K562 (cell line): ENCODE measurements around the gene GALNT7. TPM values are rescaled to one million over a fixed set of nuclear protein-coding genes. Genes with fewer than 3 reads are reported as not detected.

ENCODE experiments used
- ATAC-seq: fragments of 200-7000 bp; cut with Tn5 transposase; 3 replicates; pipeline ENCODE4 v1.9.1; 2020; ENCODE audit warnings: moderate library complexity
- BruUV-seq: library from RNA; stranded (reverse); fragments of 400-500 nt; replicated peaks from 2 replicates; lab custom pipeline; 2021; lab: Mats Ljungman, UMichigan
- CTCF ChIA-PET: fragments of 300-600 bp; formaldehyde crosslinking; extraction: SDS; loops from one replicate; lab custom pipeline; 2021; ENCODE audit warnings: low intra/inter-chr PET ratio; lab: Yijun Ruan, JAX
- POLR2A ChIA-PET: fragments of 300-600, 350-650 bp; sonication (Branson Sonifier 250); formaldehyde crosslinking; extraction: SDS; loops from one replicate; lab custom pipeline; 2021; ENCODE audit warnings: antibody characterized with exemption, inconsistent platforms; lab: Yijun Ruan, JAX
- DNase-seq, 4 experiments: peaks; one replicate each; pipeline versions ENCODE4 v3.0.0 to v3.0.0-alpha.2; 2011 to 2018; ENCODE audit warnings: low spot score in 3 of 4, mixed read lengths in 3 of 4; ENCODE audit errors: extremely low read depth in 1 of 4
- FAIRE-seq: peaks from 2 replicates; lab custom pipeline; 2011; peaks lifted over from hg19 to GRCh38; lab: Jason Lieb, UNC
- H2AFZ ChIP-seq: 2 replicates; pipeline ENCODE4 v1.6.0; 2011; ENCODE audit warnings: low read depth, low read length, control low read depth, inconsistent platforms
- H3K27ac ChIP-seq: fragments of 200-600 bp; 3 replicates; pipeline ENCODE4 v1.8.0; 2011; ENCODE audit warnings: low read depth, mild to moderate bottlenecking, control low read depth, inconsistent platforms, low read length, moderate library complexity, mixed read lengths; ENCODE audit errors: extremely low read depth
- H3K27me3 ChIP-seq, 2 experiments: fragments of 300-600 bp in 1 of 2; 2 replicates in 1 of 2; 3 replicates in 1 of 2; pipeline versions ENCODE4 v1.6.0 to v1.8.0; 2011; ENCODE audit warnings: inconsistent platforms in 2 of 2, low read length in 2 of 2, mild to moderate bottlenecking in 1 of 2, mixed read lengths in 1 of 2, moderate library complexity in 1 of 2; ENCODE audit not compliant: control insufficient read depth in 2 of 2, insufficient read depth in 2 of 2
- H3K36me3 ChIP-seq: fragments of 300-600 bp; 3 replicates; pipeline ENCODE4 v1.8.0; 2011; ENCODE audit warnings: mild to moderate bottlenecking, low read length, inconsistent platforms; ENCODE audit not compliant: control insufficient read depth, insufficient read depth
- H3K4me1 ChIP-seq, 2 experiments: fragments of 200-600 bp in 1 of 2; replicated peaks in 1 of 2; 2 replicates in 1 of 2; 3 replicates in 1 of 2; pipeline versions ENCODE4 v1.5.1 to v1.8.0; 2011; ENCODE audit warnings: inconsistent platforms in 2 of 2, low read length in 2 of 2, mild to moderate bottlenecking in 1 of 2, mixed read lengths in 1 of 2, moderate library complexity in 1 of 2; ENCODE audit not compliant: control insufficient read depth in 2 of 2, insufficient read depth in 2 of 2
- H3K4me2 ChIP-seq: 2 replicates; pipeline ENCODE4 v1.6.1; 2011; ENCODE audit warnings: low read length, control low read depth, inconsistent platforms, mixed read lengths; ENCODE audit not compliant: insufficient read depth
- H3K4me3 ChIP-seq: fragments of 200-600 bp; sonication (generic), shearing (Covaris generic); 2 replicates; pipeline ENCODE4 v1.5.1; 2016; ENCODE audit warnings: control low read depth, inconsistent platforms
- H3K79me2 ChIP-seq: fragments of 200-600 bp; 3 replicates; pipeline ENCODE4 v1.8.0; 2011; ENCODE audit warnings: low read length, inconsistent platforms; ENCODE audit not compliant: control insufficient read depth, insufficient read depth
- H3K9ac ChIP-seq, 2 experiments: 2 replicates each; pipeline versions ENCODE4 v1.6.0 to v1.6.1; 2011; ENCODE audit warnings: low read depth in 2 of 2, low read length in 2 of 2, control low read depth in 1 of 2, inconsistent platforms in 1 of 2, mild to moderate bottlenecking in 1 of 2, mixed read lengths in 1 of 2; ENCODE audit not compliant: insufficient read depth in 1 of 2
- H3K9me1 ChIP-seq: one replicate; pipeline ENCODE4 v1.6.0; 2011; ENCODE audit warnings: inconsistent platforms, mild to moderate bottlenecking, low read length, moderate library complexity; ENCODE audit not compliant: control insufficient read depth, insufficient read depth
- H3K9me3 ChIP-seq: replicated peaks from 2 replicates; pipeline ENCODE4 v1.5.1; 2011; ENCODE audit warnings: low read depth, low read length, inconsistent platforms; ENCODE audit not compliant: control insufficient read depth, insufficient read depth
- H4K20me1 ChIP-seq: replicated peaks from 2 replicates; pipeline ENCODE4 v1.6.1; 2011; ENCODE audit warnings: low read length, inconsistent platforms, mixed read lengths; ENCODE audit not compliant: control insufficient read depth, insufficient read depth
- ADNP ChIP-seq: fragments of 200-800 bp; sonication (Bioruptor generic); IDR thresholded peaks from 2 replicates; pipeline ENCODE4 v1.6.1; 2016; ENCODE audit warnings: missing genetic modification characterization, missing compliant biosample characterization
- BRD9 ChIP-seq: fragments of 450-650 bp; IDR thresholded peaks from 2 replicates; pipeline ENCODE4 v1.6.1; 2018; ENCODE audit warnings: low read depth; ENCODE audit not compliant: partially characterized antibody
- COPS2 ChIP-seq: fragments of 450-650 bp; conservative IDR thresholded peaks from 2 replicates; pipeline ENCODE4 v1.6.1; 2016; ENCODE audit warnings: mild to moderate bottlenecking, moderate library complexity
- DNMT1 ChIP-seq: fragments of 450-650 bp; IDR thresholded peaks from 2 replicates; pipeline ENCODE4 v1.6.1; 2016; ENCODE audit warnings: antibody characterized with exemption, mild to moderate bottlenecking
- ELF2 ChIP-seq: fragments of 250-450 bp; sonication (Bioruptor Pico); IDR thresholded peaks from 2 replicates; pipeline ENCODE4 v1.5.0; 2021; ENCODE audit warnings: mild to moderate bottlenecking
- EZH2 ChIP-seq: IDR thresholded peaks from 2 replicates; pipeline ENCODE4 v1.6.1; 2012; ENCODE audit warnings: low read depth, mild to moderate bottlenecking, inconsistent platforms, low read length, borderline replicate concordance
- FOXJ2 ChIP-seq: fragments of 200-800 bp; sonication (Bioruptor generic); IDR thresholded peaks from 2 replicates; pipeline ENCODE4 v1.6.1; 2016; ENCODE audit warnings: missing genetic modification characterization, missing compliant biosample characterization
- GATAD2B ChIP-seq: fragments of 450-650 bp; IDR thresholded peaks from 2 replicates; pipeline ENCODE4 v1.6.1; 2017; ENCODE audit warnings: mild to moderate bottlenecking, borderline replicate concordance
- HDGF ChIP-seq: fragments of 450-650 bp; IDR thresholded peaks from 2 replicates; pipeline ENCODE4 v1.6.1; 2016
- JUNB ChIP-seq: fragments of 450-650 bp; formaldehyde crosslinking; conservative IDR thresholded peaks from 2 replicates; pipeline ENCODE4 v1.4.0; 2020; ENCODE audit warnings: mild to moderate bottlenecking
- JUND ChIP-seq, 2 experiments: IDR thresholded peaks; 2 replicates in 1 of 2; 3 replicates in 1 of 2; pipeline ENCODE4 v1.6.1; 2011; ENCODE audit warnings: borderline replicate concordance in 2 of 2, low read depth in 2 of 2, low read length in 2 of 2, improper control_type of control experiment in 1 of 2, missing biosample characterization in 1 of 2, missing genetic modification characterization in 1 of 2, missing genetic modification reagents in 1 of 2
- KHSRP ChIP-seq: fragments of 450-650 bp; IDR thresholded peaks from 2 replicates; pipeline ENCODE4 v1.6.1; 2017
- MBD2 ChIP-seq: sonication (generic); IDR thresholded peaks from 2 replicates; pipeline ENCODE4 v1.6.1; 2016; ENCODE audit warnings: low read depth, borderline replicate concordance
- MCM2 ChIP-seq: fragments of 450-650 bp; IDR thresholded peaks from 2 replicates; pipeline ENCODE4 v1.6.1; 2017; ENCODE audit warnings: low read depth, mild to moderate bottlenecking
- MCM5 ChIP-seq: fragments of 450-650 bp; IDR thresholded peaks from 2 replicates; pipeline ENCODE4 v1.6.1; 2016; ENCODE audit warnings: low read depth
- MED1 ChIP-seq: sonication (generic); formaldehyde crosslinking; IDR thresholded peaks from 2 replicates; pipeline ENCODE4 v1.8.1; 2023; ENCODE audit warnings: missing genetic modification reagents, borderline replicate concordance
- NFRKB ChIP-seq: fragments of 450-650 bp; IDR thresholded peaks from 2 replicates; pipeline ENCODE4 v1.6.1; 2016; ENCODE audit warnings: low read depth
- RBM17 ChIP-seq: fragments of 200-400 bp; formaldehyde crosslinking; IDR thresholded peaks from 2 replicates; pipeline ENCODE4 v1.6.1; 2017; ENCODE audit warnings: low read depth, mild to moderate bottlenecking, low read length, borderline replicate concordance
- SETDB1 ChIP-seq: IDR thresholded peaks from one replicate; pipeline ENCODE4 v1.6.1; 2012; ENCODE audit warnings: low read length, control low read depth, inconsistent platforms
- TFE3 ChIP-seq: fragments of 450-650 bp; formaldehyde crosslinking; IDR thresholded peaks from 2 replicates; pipeline ENCODE4 v1.4.0; 2020; ENCODE audit warnings: mild to moderate bottlenecking, mixed read lengths
- ZC3H4 ChIP-seq: sonication (generic); formaldehyde crosslinking; IDR thresholded peaks from 2 replicates; pipeline ENCODE4 v1.9.0; 2021; ENCODE audit warnings: missing genetic modification reagents, borderline replicate concordance
- ZNF561 ChIP-seq: fragments of 450-650 bp; formaldehyde crosslinking; conservative IDR thresholded peaks from 2 replicates; pipeline ENCODE4 v1.4.0; 2020; ENCODE audit warnings: mild to moderate bottlenecking, moderate library complexity
- WGBS: fragments of 100-300 bp; shearing (Covaris generic); methylation state at CpG from one replicate; pipeline ENCODE4 v1.1.6; 2016; ENCODE audit warnings: low coverage, mixed read lengths; ENCODE audit not compliant: insufficient coverage; ENCODE audit errors: missing lambda C conversion rate; 5-methylcytosine and 5-hydroxymethylcytosine counted together
- in situ Hi-C: fragments of 300-500 bp; cut with MboI; formaldehyde crosslinking; loops from 4 replicates; pipeline ENCODE4 v1.15.0; 2018; ENCODE audit warnings: inconsistent platforms, mixed read lengths
- intact Hi-C: fragments of 100-400 bp; cut with micrococcal nuclease; formaldehyde crosslinking; loops from 2 replicates; pipeline ENCODE4 v1.14.2; 2022
- polyA plus RNA-seq, 8 experiments: library from polyadenylated mRNA; depleted of rRNA in 4 of 8; stranded (reverse) in 5 of 8; unstranded in 3 of 8; fragments of >200 nt; fragmentation: Nextera tagmentation in 2 of 8; fragmentation: Illumina TruSeq in 1 of 8; extraction: Ambion mirVana in 2 of 8; extraction: Trizol in 1 of 8; gene quantifications; 2 replicates each; pipeline versions ENCODE4 v1.2.1 to v1.2.3, GENCODE V29; 2011 to 2014; ENCODE audit warnings: inconsistent platforms in 1 of 8, missing spikeins in 1 of 8
- total RNA-seq, 7 experiments: library from RNA; depleted of rRNA in 6 of 7; stranded (reverse); fragments of >200 nt in 6 of 7; fragmentation: Illumina TruSeq in 2 of 7; extraction: Trizol in 2 of 7; gene quantifications; 2 replicates each; pipeline versions ENCODE4 v1.2.1 to v1.2.3, GENCODE V29; 2011 to 2021; ENCODE audit warnings: low replicate concordance in 1 of 7

The GALNT7 gene
- total and polyA plus RNA-seq, 9 of the 15 experiments (the other 6 are each of a cell fraction or from before 2014, with no cell fraction given), result 16.7 to 38.7 (median 31.1) TPM

GRCh38 chr4:173146456-173146855, 22.2 kb upstream of the GALNT7 start (continued):
- TF ChIP-seq TFE3 (CRISPR knock-in tag) (no peak), MBD2 (no peak), FOXJ2 (tag) (no peak), HDGF (no peak), ZC3H4 (CRISPR knock-in tag) (no peak), MCM5 (no peak)

- Histone ChIP-seq H3K4me2 (no peak overlapping the region), H3K27me3 (no peaks in the 10 kb centered on the region), H3K9me3 (no peaks in the 10 kb centered on the region), H3K4me1 (peaks cover 0 to 6% of the 10 kb centered on the region in 2 experiments; a peak in 2 of 5 replicates), H4K20me1 (no peaks in the 10 kb centered on the region), H3K27ac (no peak overlapping the region), H3K36me3 (no peaks in the 10 kb centered on the region), H3K4me3 (no peak overlapping the region), H2AFZ (no peak overlapping the region), H3K9ac (no peak overlapping the region), H3K9me1 (no peaks in the 10 kb centered on the region), H3K79me2 (no peaks in the 10 kb centered on the region)
- CTCF ChIA-PET, result no interaction called here
- intact Hi-C loops (no loop called here), in situ Hi-C loops (no loop called here)
- no peak for DNase-seq
- BruUV-seq, result no TSS peak
- no peak for ATAC-seq
- FAIRE-seq, result no peak
- TF ChIP-seq COPS2 (no peak), ELF2 (no peak), ZNF561 (CRISPR knock-in tag) (no peak), GATAD2B (no peak), RBM17 (no peak), MCM2 (no peak), MBD2 (no peak), MED1 (CRISPR knock-in tag) (no peak), BRD9 (no peak), SETDB1 (no peak), JUND (IDR thresholded peaks at IDR 0.05; ENCODE audit: borderline replicate concordance, low read depth, low read length) (no peak), JUND (tag; IDR thresholded peaks at IDR 0.05; ENCODE audit: borderline replicate concordance, low read depth, low read length) (no peak), JUNB (no peak), KHSRP (no peak), DNMT1 (no peak), ADNP (tag) (no peak), EZH2 (no peak), NFRKB (no peak)
- POLR2A ChIA-PET, result interaction anchor here (1.4 kb wide), 1 partner anchor 14 kb away, joined by 3 read pairs; no protein-coding TSS in a partner anchor
- WGBS, result 26% methylated on average over 2 of the region's 2 CpGs
These were observed 17.1 kb upstream of the GALNT7 start for GRCh38 chr4:173151496-173151895.
